Measurements from ENCODE around the gene MYO5A. TPM values are rescaled to one million over a fixed set of nuclear protein-coding genes. Genes with fewer than 3 reads are reported as not detected.

MYO5A gene
- total RNA-seq, 2 experiments from 2014 or later: 19.2 to 22.6 TPM

DNA sequence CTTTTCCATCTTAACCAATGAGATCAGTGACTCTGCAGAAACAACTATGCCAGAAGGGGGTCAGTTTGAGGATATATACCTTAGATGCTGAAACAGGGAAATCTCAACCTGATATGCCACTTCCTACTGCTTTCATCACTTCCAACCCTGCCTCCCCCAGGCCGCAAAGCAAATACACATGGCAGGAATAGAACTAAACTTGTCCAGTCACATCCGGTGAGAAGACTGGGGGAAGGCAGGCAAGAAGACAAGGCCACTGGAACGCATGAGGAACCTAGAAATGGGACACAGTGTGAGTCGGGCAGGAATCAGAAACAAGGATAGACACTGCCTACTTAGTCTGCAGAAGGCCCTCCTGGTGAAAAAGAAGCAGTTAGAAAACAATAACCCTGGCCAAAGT is 90.6 kb downstream of the MYO5A start:
- Mint-ChIP-seq H3K4me1 (ENCODE audit: low read depth) (peaks cover 29% of the 10 kb centered on the region), H3K9me3 (no peaks in the 10 kb centered on the region), H3K27me3 (no peaks in the 10 kb centered on the region), H3K36me3 (ENCODE audit: low read depth) (no peaks in the 10 kb centered on the region), H3K27ac (no peak overlapping the region), H3K4me3 (no peak overlapping the region)
- ChIA-PET POLR2A (interaction anchor here (0.7 kb wide), 1 partner anchor 16 kb away, joined by 3 read pairs; no protein-coding TSS in a partner anchor), CTCF (no interaction called here)
- ATAC-seq: no peak
- no peak for DNase-seq
- TF ChIP-seq, protein P1, sequence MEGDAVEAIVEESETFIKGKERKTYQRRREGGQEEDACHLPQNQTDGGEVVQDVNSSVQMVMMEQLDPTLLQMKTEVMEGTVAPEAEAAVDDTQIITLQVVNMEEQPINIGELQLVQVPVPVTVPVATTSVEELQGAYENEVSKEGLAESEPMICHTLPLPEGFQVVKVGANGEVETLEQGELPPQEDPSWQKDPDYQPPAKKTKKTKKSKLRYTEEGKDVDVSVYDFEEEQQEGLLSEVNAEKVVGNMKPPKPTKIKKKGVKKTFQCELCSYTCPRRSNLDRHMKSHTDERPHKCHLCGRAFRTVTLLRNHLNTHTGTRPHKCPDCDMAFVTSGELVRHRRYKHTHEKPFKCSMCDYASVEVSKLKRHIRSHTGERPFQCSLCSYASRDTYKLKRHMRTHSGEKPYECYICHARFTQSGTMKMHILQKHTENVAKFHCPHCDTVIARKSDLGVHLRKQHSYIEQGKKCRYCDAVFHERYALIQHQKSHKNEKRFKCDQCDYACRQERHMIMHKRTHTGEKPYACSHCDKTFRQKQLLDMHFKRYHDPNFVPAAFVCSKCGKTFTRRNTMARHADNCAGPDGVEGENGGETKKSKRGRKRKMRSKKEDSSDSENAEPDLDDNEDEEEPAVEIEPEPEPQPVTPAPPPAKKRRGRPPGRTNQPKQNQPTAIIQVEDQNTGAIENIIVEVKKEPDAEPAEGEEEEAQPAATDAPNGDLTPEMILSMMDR (IDR thresholded peaks at IDR 0.05): no peak
- intact Hi-C loops (cut with micrococcal nuclease): no loop called here

DNA sequence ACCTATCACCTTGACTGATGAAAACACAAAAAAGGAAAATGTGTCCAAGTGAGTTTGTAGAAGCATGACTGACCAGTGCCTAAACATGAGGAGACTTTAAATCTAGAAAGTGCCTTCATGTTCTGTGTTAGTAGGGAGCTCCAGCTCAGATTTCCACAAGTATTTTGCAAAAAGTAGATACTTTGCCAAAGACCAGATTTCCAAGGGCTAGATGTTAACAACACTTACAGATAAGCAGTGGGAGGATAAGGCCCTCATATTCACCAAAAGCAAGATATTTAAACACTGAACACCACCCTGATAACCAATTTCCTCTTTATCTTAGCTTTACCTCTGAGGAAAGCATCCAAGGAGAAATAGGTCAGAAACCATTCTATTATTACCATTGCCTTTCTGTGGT is 91.0 kb downstream of the MYO5A start:
- DNase-seq: no peak
- H3K27ac Mint-ChIP-seq: no peak overlapping the region
- no peaks in the 10 kb centered on the region for H3K27me3 Mint-ChIP-seq
- ChIA-PET CTCF (no interaction called here), POLR2A (interaction anchor here (0.7 kb wide), 1 partner anchor 16 kb away, joined by 3 read pairs; no protein-coding TSS in a partner anchor)
- H3K4me1 Mint-ChIP-seq (ENCODE audit: low read depth): peaks cover 29% of the 10 kb centered on the region
- H3K36me3 Mint-ChIP-seq (ENCODE audit: low read depth): no peaks in the 10 kb centered on the region
- ATAC-seq: no peak
- H3K9me3 Mint-ChIP-seq: no peaks in the 10 kb centered on the region
- H3K4me3 Mint-ChIP-seq: no peak overlapping the region
- TF ChIP-seq, protein P1 (IDR thresholded peaks at IDR 0.05): no peak
- intact Hi-C loops (cut with micrococcal nuclease): no loop called here

DNA sequence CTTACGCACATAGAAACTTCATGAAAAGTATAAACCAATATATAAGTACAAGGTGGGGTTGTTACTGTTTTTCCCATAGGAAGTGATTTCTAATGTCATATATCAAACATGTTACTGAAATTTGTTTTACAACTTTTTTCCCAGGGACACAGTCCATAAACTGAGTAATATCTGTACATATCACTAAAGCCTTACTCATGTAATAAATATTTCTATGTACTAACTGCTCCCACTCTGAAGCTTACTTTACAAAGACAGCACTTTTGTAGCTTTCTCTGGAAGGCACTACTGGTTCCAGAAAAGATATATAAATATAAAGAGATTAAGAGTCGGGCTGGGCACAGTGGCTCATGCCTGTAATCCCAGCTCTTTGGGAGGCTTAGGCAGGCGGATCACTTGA is 91.7 kb downstream of the MYO5A start:
- no peaks in the 10 kb centered on the region for H3K9me3 Mint-ChIP-seq
- TF ChIP-seq, protein P1 (IDR thresholded peaks at IDR 0.05): no peak
- no peak overlapping the region for H3K4me3 Mint-ChIP-seq
- ChIA-PET CTCF (no interaction called here), POLR2A (no interaction called here)
- intact Hi-C loops (cut with micrococcal nuclease): no loop called here
- H3K36me3 Mint-ChIP-seq (ENCODE audit: low read depth): no peaks in the 10 kb centered on the region
- DNase-seq (no peak), ATAC-seq (no peak)
- peaks cover 26% of the 10 kb centered on the region for H3K4me1 Mint-ChIP-seq (ENCODE audit: low read depth)
- H3K27me3 Mint-ChIP-seq: no peaks in the 10 kb centered on the region
- H3K27ac Mint-ChIP-seq: no peak overlapping the region

DNA sequence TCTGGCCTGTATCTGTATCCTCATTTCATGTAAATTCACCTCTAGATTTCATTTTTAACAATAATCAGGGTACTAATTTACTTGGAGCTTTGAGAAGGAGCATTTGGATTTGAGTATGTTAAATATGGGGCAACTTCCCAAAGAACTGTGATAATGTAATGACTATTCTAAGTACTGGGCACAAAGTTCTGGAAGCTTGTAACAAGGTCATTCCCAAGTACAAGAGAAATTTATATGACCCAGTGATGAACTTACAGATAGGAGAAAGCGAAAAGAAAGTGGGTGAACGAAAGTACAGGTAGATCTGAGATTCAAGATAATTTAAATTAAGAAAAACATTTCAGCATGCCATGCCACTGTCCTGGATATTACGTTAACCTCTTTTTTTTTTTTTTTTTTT is 93.8 kb downstream of the MYO5A start:
- POLR2A ChIA-PET: no interaction called here
- intact Hi-C loops (cut with micrococcal nuclease): no loop called here
- H3K9me3 Mint-ChIP-seq: no peaks in the 10 kb centered on the region
- no peak for DNase-seq
- H3K27me3 Mint-ChIP-seq: no peaks in the 10 kb centered on the region
- no peak for ATAC-seq
- no peaks in the 10 kb centered on the region for H3K36me3 Mint-ChIP-seq (ENCODE audit: low read depth)
- CTCF ChIA-PET: no interaction called here
- TF ChIP-seq, protein P1 (IDR thresholded peaks at IDR 0.05): no peak
- no peak overlapping the region for H3K27ac Mint-ChIP-seq
- no peak overlapping the region for H3K4me3 Mint-ChIP-seq
- H3K4me1 Mint-ChIP-seq (ENCODE audit: low read depth): peaks cover 14% of the 10 kb centered on the region

DNA sequence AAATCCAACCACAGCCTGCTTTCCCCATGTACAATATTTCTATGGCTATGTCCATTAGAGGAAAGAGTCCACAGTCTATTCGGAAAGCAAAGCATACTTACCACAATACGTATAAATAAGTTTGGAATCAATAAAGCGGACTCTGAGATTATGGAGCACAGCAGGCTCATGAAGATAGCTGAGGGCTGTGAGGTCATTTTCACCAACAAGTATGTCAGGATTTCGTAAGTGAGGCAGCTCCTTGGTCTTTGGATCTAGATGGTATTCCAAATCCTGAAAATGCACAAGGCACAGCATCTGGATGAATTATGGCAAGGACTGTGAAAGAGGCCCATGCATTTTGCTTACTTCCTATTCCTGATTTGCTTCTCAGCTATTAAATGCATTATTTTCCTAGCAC is 100.4 kb downstream of the MYO5A start:
- Mint-ChIP-seq H3K36me3 (ENCODE audit: low read depth) (no peaks in the 10 kb centered on the region), H3K27me3 (no peaks in the 10 kb centered on the region), H3K4me1 (ENCODE audit: low read depth) (no peaks in the 10 kb centered on the region), H3K4me3 (no peak overlapping the region), H3K27ac (no peak overlapping the region), H3K9me3 (no peaks in the 10 kb centered on the region)
- ChIA-PET POLR2A (no interaction called here), CTCF (interaction anchor here (0.6 to 1.7 kb wide), 2 partner anchors 39 to 68 kb away, joined by 3 to 4 read pairs; no protein-coding TSS in a partner anchor)
- ATAC-seq: no peak
- TF ChIP-seq, protein P1 (IDR thresholded peaks at IDR 0.05): no peak
- no peak for DNase-seq
- intact Hi-C loops (cut with micrococcal nuclease): no loop called here

All from activated CD8-positive, alpha-beta T cell treated with anti-CD3 and anti-CD28 coated beads for 36 hours (primary cell).